ENCODE measurements around the gene ACOX2. TPM values are rescaled to one million over a fixed set of nuclear protein-coding genes. Genes with fewer than 3 reads are reported as not detected.

ACOX2 gene
- total RNA-seq, 2 experiments from 2014 or later: not detected

- H3K79me2 ChIP-seq (ENCODE audit: insufficient read depth, low read depth, low read length): no peaks in the 10 kb centered on the region
- POLR2A ChIA-PET: no interaction called here
- H3K36me3 ChIP-seq (ENCODE audit: insufficient read depth, low read length): no peaks in the 10 kb centered on the region
- BruUV-seq (replicated peaks): no TSS peak
- H2AFZ ChIP-seq (ENCODE audit: low read length): no peak overlapping the region
- H3K9me3 ChIP-seq (ENCODE audit: low read length): no peaks in the 10 kb centered on the region
- no peak overlapping the region for H3K27ac ChIP-seq (ENCODE audit: low read depth, low read length, poor library complexity, severe bottlenecking)
- no peak for DNase-seq (ENCODE audit: low spot score)
- TF ChIP-seq CTCF (conservative IDR thresholded peaks at IDR 0.05; ENCODE audit: low read length) (no peak), EZH2phosphoT487 (IDR thresholded peaks at IDR 0.05; ENCODE audit: borderline replicate concordance, low read depth, low read length) (no peak)
- H4K20me1 ChIP-seq (ENCODE audit: insufficient read depth, low read length): no peaks in the 10 kb centered on the region
- no peak overlapping the region for H3K4me3 ChIP-seq (ENCODE audit: low read depth, low read length, poor library complexity, severe bottlenecking)
- peaks cover 9% of the 10 kb centered on the region for H3K4me1 ChIP-seq (ENCODE audit: insufficient read depth, low read length, poor library complexity, severe bottlenecking)
- intact Hi-C loops (cut with micrococcal nuclease; ENCODE audit: unreplicated experiment): loop anchor here (5.0 to 10.0 kb wide), 3 partner anchors 110 to 358 kb away; partner anchors contain the start of gene ABHD6
- no peak overlapping the region for H3K4me2 ChIP-seq (ENCODE audit: low read length)
- CTCF ChIA-PET (ENCODE audit: unreplicated experiment): no interaction called here
- no peaks in the 10 kb centered on the region for H3K9me2 ChIP-seq (ENCODE audit: insufficient read depth, low read length)
These were observed 2.1 kb downstream of the ACOX2 start for GRCh38 chr3:58534592-58535494.

- Histone ChIP-seq H3K4me1 (ENCODE audit: insufficient read depth, low read length, poor library complexity, severe bottlenecking) (peaks cover 9% of the 10 kb centered on the region), H4K20me1 (ENCODE audit: insufficient read depth, low read length) (no peaks in the 10 kb centered on the region), H3K4me3 (ENCODE audit: low read depth, low read length, poor library complexity, severe bottlenecking) (no peak overlapping the region), H2AFZ (ENCODE audit: low read length) (peak overlapping the region; percentile 28; the same call in 1 of the 2 replicates), H3K36me3 (ENCODE audit: insufficient read depth, low read length) (no peaks in the 10 kb centered on the region), H3K9me2 (ENCODE audit: insufficient read depth, low read length) (no peaks in the 10 kb centered on the region), H3K79me2 (ENCODE audit: insufficient read depth, low read depth, low read length) (no peaks in the 10 kb centered on the region), H3K9me3 (ENCODE audit: low read length) (no peaks in the 10 kb centered on the region), H3K4me2 (ENCODE audit: low read length) (peak overlapping the region; percentile 2; the same call in 1 of the 2 replicates), H3K27ac (ENCODE audit: low read depth, low read length, poor library complexity, severe bottlenecking) (no peak overlapping the region)
- no TSS peak for BruUV-seq (replicated peaks)
- ChIA-PET CTCF (ENCODE audit: unreplicated experiment) (interaction anchor here (0.5 kb wide), 1 partner anchor 347 kb away, joined by 3 read pairs; no protein-coding TSS in a partner anchor), POLR2A (interaction anchor here (0.9 kb wide), 1 partner anchor 180 kb away, joined by 3 read pairs; no protein-coding TSS in a partner anchor)
- TF ChIP-seq EZH2phosphoT487 (IDR thresholded peaks at IDR 0.05; ENCODE audit: borderline replicate concordance, low read depth, low read length) (no peak), CTCF (conservative IDR thresholded peaks at IDR 0.05; ENCODE audit: low read length) (peak; percentile 94)
- intact Hi-C loops (cut with micrococcal nuclease; ENCODE audit: unreplicated experiment): loop anchor here (1.0 to 10.0 kb wide), 7 partner anchors 41 to 356 kb away; partner anchors contain the start of genes ABHD6 and KCTD6
- peak; percentile 89 for DNase-seq (ENCODE audit: low spot score)
These were observed 4.2 kb downstream of the ACOX2 start for GRCh38 chr3:58532794-58533220.
